ENCODE measurements around the gene ITPA.

Gene ITPA

DNA sequence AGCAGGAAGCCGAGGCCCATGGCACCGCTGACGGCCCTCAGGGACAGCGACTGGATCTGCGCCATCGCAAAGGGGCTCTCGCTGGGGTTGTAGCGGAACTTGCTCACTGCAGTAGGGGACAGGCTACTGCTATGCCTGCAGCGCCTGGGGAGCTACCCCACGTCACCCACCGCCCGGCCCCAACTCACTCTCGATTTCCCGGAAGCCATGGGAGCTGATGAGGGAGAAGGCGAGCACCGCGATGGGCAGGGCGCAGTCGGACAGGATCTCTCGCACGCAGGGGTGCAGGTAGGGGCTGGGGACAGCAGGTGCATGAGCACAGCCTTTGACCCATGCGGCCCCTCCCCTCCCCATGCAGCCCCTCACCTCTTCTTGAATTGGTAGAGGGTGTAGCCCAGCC is 19.9 kb downstream of the ITPA start:
- DNase-seq: no peak

DNA sequence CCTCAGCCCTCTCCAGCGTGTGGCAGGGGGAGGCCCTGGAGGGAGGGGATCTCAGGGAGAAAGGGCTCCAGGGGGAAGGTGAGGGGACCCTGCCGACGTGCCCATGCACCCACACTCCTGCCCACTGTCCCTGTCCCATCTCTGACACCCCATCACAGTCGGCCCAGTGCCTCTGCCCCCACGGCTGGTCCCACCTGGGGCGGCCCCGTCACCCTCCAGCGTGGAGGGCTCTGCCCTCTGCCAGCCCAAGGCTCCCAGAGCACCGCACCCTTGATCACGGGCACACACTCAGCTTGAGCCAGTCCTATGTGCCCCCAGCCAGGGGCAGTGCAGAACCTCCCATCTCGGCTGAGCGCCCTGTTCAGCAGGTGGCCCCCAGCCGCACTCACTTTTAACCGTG is 20.5 kb downstream of the ITPA start:
- no peak for DNase-seq

DNA sequence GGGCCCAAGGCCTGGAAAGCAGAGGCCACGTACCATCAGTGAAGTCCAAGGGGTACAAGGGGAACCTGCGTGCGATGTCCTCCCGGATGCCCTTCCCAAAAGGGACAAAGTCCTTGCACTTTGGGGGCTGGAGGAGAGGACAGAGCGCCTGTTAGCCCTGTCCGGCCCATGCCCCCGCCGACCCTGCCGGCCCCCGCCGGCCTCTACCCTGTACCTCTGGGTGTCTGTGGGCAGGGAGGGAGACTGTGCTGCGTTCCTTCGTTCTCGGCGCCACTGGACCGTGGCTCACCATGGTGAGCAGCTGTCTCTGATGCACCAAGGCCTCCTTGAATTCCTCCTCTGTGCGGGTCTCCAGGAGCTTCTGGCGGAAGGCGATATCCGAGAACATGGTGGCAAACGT is 21.8 kb downstream of the ITPA start:
- no peak for DNase-seq

DNA sequence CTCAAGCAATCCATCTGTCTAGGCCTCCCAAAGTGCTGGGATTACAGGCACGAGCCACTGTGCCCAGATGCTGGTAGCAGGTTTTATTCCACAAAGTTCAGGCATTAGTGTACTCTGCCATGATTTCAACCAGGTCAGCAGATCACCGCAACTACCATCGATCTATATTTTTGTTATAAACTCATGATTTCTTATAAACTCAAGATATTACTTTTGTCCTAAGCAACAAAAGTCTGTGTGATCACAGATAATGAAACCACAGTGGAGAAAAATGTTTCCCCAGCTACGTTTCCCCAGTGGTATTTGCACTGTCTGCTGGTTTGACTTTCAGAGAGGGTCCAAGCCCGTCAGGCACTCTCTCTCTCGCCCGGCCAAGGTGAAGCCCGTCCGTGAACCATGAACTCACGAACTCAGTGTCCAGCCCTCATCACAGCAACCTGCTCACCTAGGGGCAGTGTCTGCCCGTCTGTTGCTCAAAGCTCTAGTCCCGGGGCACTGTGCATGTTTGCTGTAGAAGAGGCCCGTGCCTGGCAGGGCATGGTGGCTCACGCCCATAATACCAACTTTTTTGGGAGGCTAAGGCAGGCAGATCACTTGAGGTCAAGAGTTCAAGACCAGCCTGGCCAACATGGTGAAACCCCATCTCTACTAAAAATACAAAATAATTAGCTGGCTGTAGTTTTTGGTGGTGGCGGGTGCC is 22.7 kb downstream of the ITPA start:
- DNase-seq: no peak

DNA sequence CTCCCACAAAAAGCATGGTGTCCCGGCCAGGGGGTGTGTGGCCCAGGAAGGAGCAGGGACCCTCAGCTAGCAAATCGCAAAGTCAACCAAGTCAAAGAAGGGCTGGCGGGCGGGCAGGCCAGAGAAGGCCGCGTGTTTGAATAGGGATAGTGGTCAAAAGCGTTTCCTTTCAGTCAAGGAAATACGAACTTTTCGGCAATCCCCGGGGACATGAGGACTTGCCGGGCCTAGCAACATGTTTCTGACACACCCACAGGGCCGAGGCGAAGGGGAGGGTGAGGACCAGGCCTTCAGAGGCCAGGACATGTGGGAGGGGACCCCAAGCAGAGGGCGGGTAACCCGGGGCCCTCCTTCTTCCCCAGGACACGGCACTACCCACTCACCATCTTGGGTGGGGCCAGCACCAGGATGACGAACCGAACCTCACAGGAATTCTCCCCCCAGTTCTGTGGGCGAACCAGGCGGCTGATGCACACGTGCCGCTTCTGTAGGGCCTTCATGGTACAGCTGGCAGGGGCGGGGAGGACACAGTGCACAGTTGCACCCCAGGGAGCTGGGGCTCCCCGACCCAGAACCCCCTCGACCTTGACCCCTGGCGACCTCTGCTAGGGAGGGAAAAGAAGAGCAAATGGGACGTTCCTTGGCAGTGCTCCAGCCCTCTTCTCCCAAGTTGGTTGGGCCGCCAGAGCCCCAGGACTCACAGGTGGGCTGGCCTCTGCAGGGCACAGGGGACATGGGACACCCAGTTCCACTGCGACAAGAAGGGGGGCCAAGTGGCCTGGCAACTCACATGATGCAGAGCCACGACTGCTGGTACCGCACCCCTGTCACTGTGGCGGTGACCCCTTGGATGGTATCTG is 24.1 kb downstream of the ITPA start:
- no peak for DNase-seq

DNA sequence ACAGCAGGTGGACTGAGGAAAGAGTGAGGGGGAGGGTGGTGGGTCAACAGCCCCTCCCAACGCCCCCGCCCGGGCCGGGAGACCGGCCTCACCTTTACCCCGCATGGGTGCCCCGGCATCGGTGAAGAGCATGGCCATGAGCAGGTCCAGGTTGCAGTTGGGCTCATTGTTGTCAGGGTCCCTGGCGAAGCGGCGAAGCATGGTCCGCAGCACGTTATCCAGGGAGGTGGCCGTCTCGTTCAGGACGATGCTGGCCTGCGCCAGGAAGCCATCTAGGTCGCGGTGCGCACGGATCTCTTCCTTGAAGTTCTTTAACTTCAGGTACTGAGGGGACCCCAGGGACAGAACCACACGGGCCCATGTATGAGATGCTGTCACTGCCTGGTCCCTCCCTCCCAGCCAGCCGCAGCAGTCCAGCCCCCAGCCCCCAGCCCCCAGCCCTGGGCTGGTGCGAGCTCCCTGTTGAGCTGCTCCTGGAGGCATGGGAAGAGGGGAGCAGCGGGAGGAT is 24.7 kb downstream of the ITPA start:
- no peak for DNase-seq

DNA sequence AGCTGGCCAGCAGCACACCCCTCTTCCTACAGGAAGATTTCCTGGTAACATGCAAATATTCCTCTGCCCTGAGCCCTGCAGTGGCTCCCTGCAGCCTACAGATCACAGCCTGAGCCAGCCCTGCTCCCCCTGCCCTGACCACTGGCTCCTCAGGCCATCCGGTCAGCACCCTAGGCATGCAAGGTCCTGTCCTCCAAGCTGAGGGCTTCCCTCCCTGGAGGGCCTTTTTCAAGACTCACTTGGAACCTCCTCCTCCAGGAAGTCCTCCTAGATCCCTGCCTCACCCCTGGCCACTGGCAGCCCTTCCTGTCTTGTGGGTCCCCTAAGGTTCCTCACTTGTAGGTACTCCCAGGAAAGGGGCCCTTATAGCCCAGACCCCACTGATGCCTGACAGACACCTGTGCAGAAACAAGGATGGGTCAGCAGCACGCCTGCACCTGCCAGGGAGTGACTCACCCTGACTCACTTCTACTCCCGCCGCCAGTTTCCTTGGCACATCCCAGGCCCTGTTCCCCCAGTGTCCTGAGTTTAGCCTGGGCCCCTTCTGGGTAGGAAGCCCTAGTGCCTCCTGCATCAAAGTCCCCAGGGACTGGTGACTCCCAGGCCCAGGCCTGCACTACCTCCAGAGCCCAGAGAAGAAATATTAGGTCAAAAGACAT is 26.5 kb downstream of the ITPA start:
- no peak for DNase-seq

DNA sequence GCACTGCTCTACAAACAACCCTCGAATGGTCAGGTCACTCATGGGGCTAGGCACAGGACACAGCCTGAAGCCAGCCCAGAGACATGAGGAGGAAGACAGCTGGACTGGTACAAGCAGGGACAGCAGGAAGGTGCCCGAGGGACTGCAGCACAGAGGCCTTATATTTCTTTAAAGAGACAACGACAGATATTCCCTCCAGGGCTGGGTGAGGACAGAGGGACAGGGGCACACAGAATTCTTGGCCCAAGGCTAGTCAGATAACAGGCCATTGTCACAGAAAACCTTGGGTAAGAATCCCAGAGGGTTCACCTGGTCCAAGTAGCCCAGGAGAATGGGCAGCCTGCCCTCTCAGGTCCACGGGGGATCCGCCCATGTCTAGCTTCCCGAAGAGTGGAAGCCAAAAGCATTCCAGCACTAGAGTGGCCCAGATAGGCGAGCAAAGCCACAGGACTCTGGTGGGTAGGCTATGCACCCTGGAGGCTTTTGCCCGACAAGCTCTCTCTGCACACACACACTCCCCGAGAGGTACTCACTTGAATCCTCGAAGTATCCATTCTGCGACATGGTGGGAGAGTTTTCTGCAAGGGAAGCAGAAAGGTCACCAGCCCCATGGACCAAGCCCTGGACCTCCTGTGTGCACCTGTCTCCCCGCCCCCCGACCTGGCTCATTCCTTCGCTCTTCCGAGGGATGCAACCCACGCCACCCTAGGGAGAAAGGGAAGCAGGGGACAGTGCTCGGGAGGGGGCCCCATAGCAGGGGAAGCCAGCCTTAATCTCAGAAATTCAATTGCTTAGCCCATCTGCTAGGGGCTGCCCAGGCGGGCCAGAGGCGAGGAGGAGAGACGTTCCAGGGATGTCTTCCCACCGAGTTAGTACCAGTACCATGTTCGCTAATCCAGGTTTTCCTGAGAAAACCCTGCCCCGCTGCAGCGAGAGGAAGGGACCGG is 28.0 kb downstream of the ITPA start:
- no peak for DNase-seq

DNA sequence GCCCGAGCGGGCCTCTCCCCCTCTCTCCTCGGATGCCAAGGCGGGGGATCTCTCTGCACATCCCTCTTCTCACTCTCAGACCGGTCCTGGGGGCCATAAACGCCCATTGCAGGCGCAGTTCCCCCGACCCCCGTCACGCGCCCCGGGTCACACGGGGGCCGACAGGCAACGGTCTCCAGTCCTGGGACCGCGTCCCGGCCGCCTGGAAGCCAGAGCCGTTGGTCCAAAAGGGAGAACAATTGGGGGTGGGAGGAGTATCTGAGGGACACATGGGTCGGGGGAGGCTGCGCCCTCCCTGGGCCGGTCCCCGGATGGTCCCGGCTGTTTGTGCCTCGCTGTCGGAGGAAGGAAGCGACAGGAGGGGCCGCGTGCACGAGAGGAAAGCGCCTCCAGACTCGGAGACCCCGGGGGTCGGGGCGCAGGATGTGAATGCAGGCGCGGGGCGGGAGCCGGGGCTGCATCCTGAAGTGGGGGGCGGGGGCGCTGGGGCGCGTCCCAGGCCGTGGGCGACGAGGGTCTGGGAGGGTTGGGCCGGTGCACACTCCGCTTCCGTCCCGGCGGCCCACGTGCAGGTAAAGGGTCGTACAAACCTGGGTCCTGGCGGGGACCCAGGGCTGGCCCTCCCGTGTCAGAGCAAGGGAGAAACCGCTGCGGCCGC is 28.8 kb downstream of the ITPA start:
- DNase-seq: no peak

DNA sequence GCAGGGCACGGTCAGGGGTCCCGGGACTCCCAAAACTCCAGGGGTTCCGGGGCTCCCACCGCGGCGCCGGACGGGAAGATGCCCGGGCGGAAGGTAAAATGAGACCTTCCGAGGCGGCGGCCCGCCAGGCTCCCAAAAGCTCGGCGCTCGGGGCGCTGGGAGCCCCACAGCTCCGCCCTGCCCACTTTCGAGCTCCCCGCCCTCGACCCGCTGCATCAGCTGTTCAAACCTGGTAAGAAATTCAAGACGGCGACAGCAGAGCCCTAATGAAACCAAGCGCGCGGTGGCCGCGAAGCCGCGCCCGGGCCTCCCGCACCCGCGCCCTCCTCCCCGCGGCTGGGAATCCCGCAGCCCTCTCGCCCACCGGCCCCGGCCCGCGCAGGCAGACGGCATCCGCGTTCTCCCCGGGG is 29.3 kb downstream of the ITPA start:
- DNase-seq: no peak

DNA sequence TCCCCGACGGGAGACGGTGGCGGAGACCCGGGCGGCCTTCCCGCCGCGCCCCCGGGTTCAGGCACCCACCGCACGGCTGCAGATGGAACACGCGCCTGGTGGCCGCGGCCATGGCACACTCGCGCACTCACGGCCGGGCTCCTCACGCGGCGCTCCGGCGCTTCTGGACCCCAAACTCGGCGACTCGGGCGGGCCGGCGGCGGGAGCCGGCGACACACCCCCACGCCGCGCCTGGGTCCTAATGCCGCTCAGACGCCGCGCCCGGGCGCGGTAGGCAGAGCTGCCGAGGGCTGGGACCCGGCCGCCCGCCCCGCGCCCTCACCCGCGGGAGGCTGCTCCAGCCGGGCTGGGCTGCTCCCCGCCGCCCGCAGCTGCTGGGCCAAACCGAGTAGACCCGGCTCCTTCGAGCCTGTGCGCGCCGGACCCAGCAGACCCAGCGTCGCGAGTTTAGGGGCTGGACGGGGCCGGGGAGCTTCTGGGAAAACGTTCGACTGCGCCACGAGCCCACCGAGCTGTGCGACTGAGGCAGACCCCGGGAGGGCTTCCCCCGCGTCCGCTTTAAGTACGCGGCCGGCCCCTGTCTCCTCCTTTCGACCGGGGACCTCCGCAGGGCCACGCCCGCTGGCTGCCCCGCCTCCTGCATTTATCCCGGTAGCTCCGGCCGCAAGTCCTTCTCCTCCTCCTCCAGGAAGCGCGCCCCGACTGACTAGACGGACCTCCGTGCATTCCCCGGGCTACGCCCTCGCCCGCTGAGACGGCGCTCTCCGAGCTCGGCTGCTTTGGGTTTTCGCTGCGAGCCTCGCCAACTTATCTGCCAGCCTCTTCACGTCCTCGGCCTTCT is 29.9 kb downstream of the ITPA start, which contains the start of gene SLC4A11:
SLC4A11 (minus strand) TSS at position 165 of the 841 bp plus-strand sequence; CDS start at position 112, 53 bp downstream.
- no peak for DNase-seq

DNA sequence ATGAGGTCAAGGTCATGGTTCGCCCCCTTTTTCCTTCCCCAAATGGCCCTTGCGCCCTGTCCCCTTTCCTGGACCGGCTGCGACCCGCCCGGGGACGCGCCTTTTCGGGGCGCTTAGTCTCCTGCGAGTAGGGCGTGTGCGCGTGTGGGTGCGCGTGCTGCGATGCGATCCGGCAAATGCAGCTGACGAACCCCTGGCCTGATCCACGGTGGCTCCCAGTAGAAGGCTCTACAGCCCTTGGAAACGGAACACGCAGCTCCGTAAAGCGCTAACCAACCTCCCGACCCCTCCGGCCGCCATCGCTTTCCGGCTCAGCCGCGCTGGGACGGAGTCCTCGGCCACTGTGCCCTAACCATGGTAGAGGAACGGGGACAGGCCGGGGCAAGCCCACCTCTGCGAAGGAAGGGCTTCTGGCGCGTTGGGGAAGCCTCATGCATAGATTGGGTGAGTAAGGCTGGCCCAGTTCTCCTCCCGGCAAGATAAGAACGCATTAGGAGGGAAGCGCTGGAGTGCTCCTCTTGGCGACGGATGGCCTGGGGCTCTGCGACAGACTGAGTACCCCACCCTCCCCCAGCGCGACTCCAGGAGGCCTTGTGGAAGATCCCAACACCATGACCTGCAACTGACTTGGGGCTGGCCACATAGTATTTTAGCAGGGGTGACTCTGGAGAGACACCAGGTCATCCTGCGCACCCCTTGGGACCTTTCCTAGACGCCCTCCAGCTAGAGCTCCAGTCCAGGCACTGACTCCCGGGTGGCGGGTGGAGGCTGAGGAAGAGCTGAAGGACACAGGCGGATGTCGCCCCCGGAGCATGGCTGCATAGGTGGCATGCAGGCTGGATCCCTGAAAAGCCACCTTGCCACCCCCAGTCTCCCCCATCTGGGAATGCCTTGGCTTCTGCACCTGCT is 30.8 kb downstream of the ITPA start:
- no peak for DNase-seq

DNA sequence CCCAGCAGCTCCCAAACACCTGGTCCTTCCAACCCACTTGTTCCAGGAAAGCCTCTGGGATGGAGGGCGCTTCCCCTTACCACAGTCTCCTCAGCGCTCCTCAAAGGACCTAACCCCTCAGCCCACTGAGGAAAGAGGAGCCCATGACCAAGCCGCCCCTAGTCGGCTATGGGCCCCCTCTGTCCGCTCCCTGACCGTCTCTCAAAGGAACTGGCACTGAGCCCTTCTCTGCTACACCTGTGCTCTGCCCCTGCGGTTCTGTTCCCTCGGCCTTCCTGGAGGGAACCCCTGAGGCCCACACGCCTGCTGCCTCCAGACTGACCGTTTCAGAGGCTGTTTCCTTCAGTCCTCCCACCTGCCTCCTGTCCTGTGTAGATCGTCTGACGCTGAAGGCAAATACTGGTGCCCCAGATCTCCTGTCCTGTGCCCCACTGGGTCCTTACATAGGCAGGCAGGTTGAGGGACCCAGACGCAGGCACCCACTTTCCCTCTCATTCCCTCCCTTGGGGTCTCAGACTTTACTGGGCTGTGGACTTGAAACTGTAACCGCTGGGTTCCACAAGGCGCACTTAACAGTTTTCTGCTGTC is 31.6 kb downstream of the ITPA start:
- no peak for DNase-seq

DNA sequence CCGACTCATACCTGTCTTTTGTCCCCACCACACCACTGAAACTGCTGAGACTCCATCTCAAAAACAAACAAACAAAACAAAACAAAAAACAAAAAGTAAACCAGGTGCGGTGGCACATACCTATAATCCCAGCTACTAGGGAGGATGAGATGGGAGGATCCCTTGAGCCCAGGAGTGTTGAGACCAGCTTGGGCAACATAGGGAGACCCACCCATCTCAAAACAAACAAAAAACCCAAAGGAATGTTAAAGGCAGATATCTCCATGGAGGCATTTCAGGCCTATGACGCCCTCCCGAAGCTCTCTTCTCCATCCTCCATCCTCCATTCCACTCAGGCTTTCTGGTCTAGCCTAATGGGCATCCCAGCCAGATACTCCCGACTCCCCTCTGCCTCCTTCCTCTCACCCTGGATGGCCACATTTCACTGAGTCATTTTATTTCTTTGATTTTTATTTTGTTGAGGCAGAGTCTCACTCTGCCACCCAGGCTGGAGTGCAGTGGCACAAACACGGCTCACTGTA is 32.9 kb downstream of the ITPA start:
- no peak for DNase-seq

DNA sequence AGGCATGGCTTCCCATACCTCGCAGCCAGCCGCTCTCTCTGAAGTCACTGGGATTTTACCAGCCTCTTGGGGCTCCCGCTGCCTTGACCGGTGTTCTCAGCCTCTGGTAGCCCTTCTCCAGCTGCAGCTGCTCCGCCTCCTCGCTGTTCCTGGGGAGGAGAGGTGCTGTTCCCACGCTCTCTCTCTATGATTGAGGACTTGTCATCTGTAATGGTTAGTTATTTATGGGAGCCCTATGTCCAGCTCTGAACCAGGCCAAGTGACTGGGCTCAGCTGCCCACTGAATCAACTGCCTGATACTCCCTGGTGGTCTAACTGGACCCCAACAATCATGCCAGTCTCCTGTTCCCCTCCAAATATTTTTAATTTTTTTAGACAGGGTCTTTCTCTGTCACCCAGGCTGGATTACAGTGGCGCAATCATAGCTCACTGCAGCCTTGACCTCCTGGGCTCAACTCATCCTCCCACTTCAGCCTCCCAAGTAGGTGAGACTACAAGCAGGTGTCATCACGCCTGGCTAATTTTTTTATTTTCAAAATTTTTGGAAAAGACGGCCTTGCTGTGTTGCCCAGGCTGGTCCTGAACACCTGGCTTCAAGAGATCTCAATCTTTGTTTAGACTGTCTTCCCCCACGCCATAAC is 34.5 kb downstream of the ITPA start:
- no peak for DNase-seq

DNA sequence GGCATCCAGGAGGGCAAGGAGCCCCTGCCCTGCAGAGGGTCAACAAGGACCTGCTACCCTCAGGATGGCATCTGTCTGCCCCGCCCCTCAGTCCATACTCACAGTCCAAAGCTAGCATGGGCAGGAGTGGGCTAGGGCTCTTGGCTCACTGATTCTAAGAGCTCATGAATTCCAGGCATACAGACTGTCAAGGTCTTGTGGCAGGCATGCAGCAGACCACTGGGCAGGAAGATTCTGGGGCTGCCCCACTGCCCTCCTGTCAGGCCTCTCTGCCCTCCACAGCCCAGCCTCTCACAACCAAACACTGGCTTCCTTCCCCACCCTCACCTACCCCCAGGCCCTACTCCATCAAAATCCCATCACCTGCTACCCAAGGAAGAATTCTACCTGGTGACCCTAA is 35.3 kb downstream of the ITPA start:
- no peak for DNase-seq

DNA sequence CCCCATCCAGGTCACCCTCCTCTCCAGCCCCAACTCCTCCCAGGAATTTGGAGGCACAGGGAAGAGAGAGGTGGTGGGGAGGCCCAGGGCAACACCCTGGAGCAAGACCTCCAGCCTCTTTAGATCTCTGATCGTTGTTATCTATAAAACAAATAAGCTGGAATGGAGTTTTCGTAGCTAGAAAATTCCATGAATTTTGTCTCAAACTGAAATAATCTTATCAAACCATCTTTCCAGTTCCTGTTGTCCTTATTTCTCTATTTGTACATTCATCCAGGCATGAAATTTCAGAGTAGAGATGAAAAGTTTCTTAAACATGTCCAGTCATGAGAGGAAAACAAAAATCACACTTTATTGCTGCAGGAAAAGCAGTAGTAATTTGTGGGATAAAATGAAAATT is 35.9 kb downstream of the ITPA start:
- DNase-seq: no peak

DNA sequence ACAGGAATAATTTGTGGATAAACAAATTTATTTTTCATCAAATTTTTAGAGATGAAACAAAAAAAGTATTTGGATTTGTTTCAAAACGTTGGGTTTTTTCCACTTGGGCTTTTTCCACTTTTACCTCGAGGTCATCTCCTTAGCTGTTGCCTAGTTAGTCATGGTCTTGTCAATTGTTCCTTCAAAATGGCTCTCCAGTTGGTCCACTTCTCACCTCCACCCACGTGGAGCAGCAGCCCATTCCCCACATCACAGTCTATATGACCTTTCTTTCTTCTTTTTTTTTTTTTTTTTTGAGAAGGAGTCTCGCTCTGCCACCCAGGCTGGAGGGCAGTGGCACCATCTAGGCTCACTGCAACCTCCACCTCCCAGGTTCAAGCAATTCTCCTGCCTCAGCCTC is 36.4 kb downstream of the ITPA start:
- DNase-seq: no peak

DNA sequence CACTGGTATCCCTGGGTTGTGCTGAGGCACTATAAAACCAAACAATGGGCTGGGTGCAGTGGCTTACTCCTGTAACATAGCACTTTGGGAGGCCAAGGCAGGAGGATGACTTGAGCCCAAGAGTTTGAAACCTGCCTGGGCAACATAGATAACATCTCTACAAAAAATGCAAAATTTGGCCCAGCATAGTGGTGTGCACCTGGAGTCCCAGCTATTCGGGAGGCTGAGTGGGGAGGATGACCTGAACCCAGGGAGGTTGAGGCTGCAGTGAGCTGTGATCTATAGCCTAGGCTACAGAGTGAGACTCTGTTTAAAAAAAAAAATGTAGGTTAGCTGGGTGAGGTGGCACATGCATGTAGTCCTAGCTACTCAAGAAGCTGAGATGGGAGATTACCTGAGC is 37.4 kb downstream of the ITPA start:
- no peak for DNase-seq

All from cortex of kidney (tissue), 1 donor.